K562 (cell line): ENCODE results near the gene TIMM17B. TPM values are rescaled to one million over a fixed set of nuclear protein-coding genes. Genes with fewer than 3 reads are reported as not detected.

Experiments
- ATAC-seq: fragments of 200-7000 bp; cut with Tn5 transposase; 3 replicates; pipeline ENCODE4 v1.9.1; 2020; ENCODE audit warnings: moderate library complexity
- BruUV-seq: library from RNA; stranded (reverse); fragments of 400-500 nt; replicated peaks from 2 replicates; lab custom pipeline; 2021; lab: Mats Ljungman, UMichigan
- CTCF ChIA-PET: fragments of 300-600 bp; formaldehyde crosslinking; extraction: SDS; loops from one replicate; lab custom pipeline; 2021; ENCODE audit warnings: low intra/inter-chr PET ratio; lab: Yijun Ruan, JAX
- POLR2A ChIA-PET: fragments of 300-600, 350-650 bp; sonication (Branson Sonifier 250); formaldehyde crosslinking; extraction: SDS; loops from one replicate; lab custom pipeline; 2021; ENCODE audit warnings: antibody characterized with exemption, inconsistent platforms; lab: Yijun Ruan, JAX
- DNase-seq, 4 experiments: peaks; one replicate each; pipeline versions ENCODE4 v3.0.0 to v3.0.0-alpha.2; 2011 to 2018; ENCODE audit warnings: low spot score in 3 of 4, mixed read lengths in 3 of 4; ENCODE audit errors: extremely low read depth in 1 of 4
- FAIRE-seq: peaks from 2 replicates; lab custom pipeline; 2011; peaks lifted over from hg19 to GRCh38; lab: Jason Lieb, UNC
- H2AFZ ChIP-seq: 2 replicates; pipeline ENCODE4 v1.6.0; 2011; ENCODE audit warnings: low read depth, low read length, control low read depth, inconsistent platforms
- H3K27ac ChIP-seq: fragments of 200-600 bp; 3 replicates; pipeline ENCODE4 v1.8.0; 2011; ENCODE audit warnings: low read depth, mild to moderate bottlenecking, control low read depth, inconsistent platforms, low read length, moderate library complexity, mixed read lengths; ENCODE audit errors: extremely low read depth
- H3K27me3 ChIP-seq, 2 experiments: fragments of 300-600 bp in 1 of 2; 2 replicates in 1 of 2; 3 replicates in 1 of 2; pipeline versions ENCODE4 v1.6.0 to v1.8.0; 2011; ENCODE audit warnings: inconsistent platforms in 2 of 2, low read length in 2 of 2, mild to moderate bottlenecking in 1 of 2, mixed read lengths in 1 of 2, moderate library complexity in 1 of 2; ENCODE audit not compliant: control insufficient read depth in 2 of 2, insufficient read depth in 2 of 2
- H3K36me3 ChIP-seq: fragments of 300-600 bp; 3 replicates; pipeline ENCODE4 v1.8.0; 2011; ENCODE audit warnings: mild to moderate bottlenecking, low read length, inconsistent platforms; ENCODE audit not compliant: control insufficient read depth, insufficient read depth
- H3K4me1 ChIP-seq, 2 experiments: fragments of 200-600 bp in 1 of 2; replicated peaks in 1 of 2; 2 replicates in 1 of 2; 3 replicates in 1 of 2; pipeline versions ENCODE4 v1.5.1 to v1.8.0; 2011; ENCODE audit warnings: inconsistent platforms in 2 of 2, low read length in 2 of 2, mild to moderate bottlenecking in 1 of 2, mixed read lengths in 1 of 2, moderate library complexity in 1 of 2; ENCODE audit not compliant: control insufficient read depth in 2 of 2, insufficient read depth in 2 of 2
- H3K4me2 ChIP-seq: 2 replicates; pipeline ENCODE4 v1.6.1; 2011; ENCODE audit warnings: low read length, control low read depth, inconsistent platforms, mixed read lengths; ENCODE audit not compliant: insufficient read depth
- H3K4me3 ChIP-seq: fragments of 200-600 bp; sonication (generic), shearing (Covaris generic); 2 replicates; pipeline ENCODE4 v1.5.1; 2016; ENCODE audit warnings: control low read depth, inconsistent platforms
- H3K79me2 ChIP-seq: fragments of 200-600 bp; 3 replicates; pipeline ENCODE4 v1.8.0; 2011; ENCODE audit warnings: low read length, inconsistent platforms; ENCODE audit not compliant: control insufficient read depth, insufficient read depth
- H3K9ac ChIP-seq, 2 experiments: 2 replicates each; pipeline versions ENCODE4 v1.6.0 to v1.6.1; 2011; ENCODE audit warnings: low read depth in 2 of 2, low read length in 2 of 2, control low read depth in 1 of 2, inconsistent platforms in 1 of 2, mild to moderate bottlenecking in 1 of 2, mixed read lengths in 1 of 2; ENCODE audit not compliant: insufficient read depth in 1 of 2
- H3K9me1 ChIP-seq: one replicate; pipeline ENCODE4 v1.6.0; 2011; ENCODE audit warnings: inconsistent platforms, mild to moderate bottlenecking, low read length, moderate library complexity; ENCODE audit not compliant: control insufficient read depth, insufficient read depth
- H3K9me3 ChIP-seq: replicated peaks from 2 replicates; pipeline ENCODE4 v1.5.1; 2011; ENCODE audit warnings: low read depth, low read length, inconsistent platforms; ENCODE audit not compliant: control insufficient read depth, insufficient read depth
- H4K20me1 ChIP-seq: replicated peaks from 2 replicates; pipeline ENCODE4 v1.6.1; 2011; ENCODE audit warnings: low read length, inconsistent platforms, mixed read lengths; ENCODE audit not compliant: control insufficient read depth, insufficient read depth
- BCL6 ChIP-seq: fragments of 250-450 bp; sonication (Bioruptor Pico); IDR thresholded peaks from 2 replicates; pipeline ENCODE4 v1.4.0; 2020
- EWSR1 ChIP-seq: fragments of 450-650 bp; IDR thresholded peaks from 2 replicates; pipeline ENCODE4 v1.6.1; 2018; ENCODE audit warnings: borderline replicate concordance, mild to moderate bottlenecking, low read depth, moderate library complexity; ENCODE audit not compliant: partially characterized antibody
- NCOA1 ChIP-seq: fragments of 450-650 bp; IDR thresholded peaks from 2 replicates; pipeline ENCODE4 v1.6.1; 2016; ENCODE audit warnings: low read depth
- SAFB ChIP-seq: fragments of 200-400 bp; formaldehyde crosslinking; IDR thresholded peaks from 2 replicates; pipeline ENCODE4 v1.6.1; 2017; ENCODE audit warnings: low read depth, low read length, borderline replicate concordance
- TBP ChIP-seq: optimal IDR thresholded peaks from 2 replicates; pipeline ENCODE3; 2011; ENCODE audit warnings: low read depth, low read length, improper control_type of control experiment
- ZNF232 ChIP-seq: sonication (generic); formaldehyde crosslinking; IDR thresholded peaks from 2 replicates; pipeline ENCODE4 v1.8.0; 2022; ENCODE audit warnings: mild to moderate bottlenecking, missing genetic modification reagents
- WGBS: fragments of 100-300 bp; shearing (Covaris generic); methylation state at CpG from one replicate; pipeline ENCODE4 v1.1.6; 2016; ENCODE audit warnings: low coverage, mixed read lengths; ENCODE audit not compliant: insufficient coverage; ENCODE audit errors: missing lambda C conversion rate; 5-methylcytosine and 5-hydroxymethylcytosine counted together
- in situ Hi-C: fragments of 300-500 bp; cut with MboI; formaldehyde crosslinking; loops from 4 replicates; pipeline ENCODE4 v1.15.0; 2018; ENCODE audit warnings: inconsistent platforms, mixed read lengths
- intact Hi-C: fragments of 100-400 bp; cut with micrococcal nuclease; formaldehyde crosslinking; loops from 2 replicates; pipeline ENCODE4 v1.14.2; 2022
- polyA plus RNA-seq, 8 experiments: library from polyadenylated mRNA; depleted of rRNA in 4 of 8; stranded (reverse) in 5 of 8; unstranded in 3 of 8; fragments of >200 nt; fragmentation: Nextera tagmentation in 2 of 8; fragmentation: Illumina TruSeq in 1 of 8; extraction: Ambion mirVana in 2 of 8; extraction: Trizol in 1 of 8; gene quantifications; 2 replicates each; pipeline versions ENCODE4 v1.2.1 to v1.2.3, GENCODE V29; 2011 to 2014; ENCODE audit warnings: inconsistent platforms in 1 of 8, missing spikeins in 1 of 8
- total RNA-seq, 7 experiments: library from RNA; depleted of rRNA in 6 of 7; stranded (reverse); fragments of >200 nt in 6 of 7; fragmentation: Illumina TruSeq in 2 of 7; extraction: Trizol in 2 of 7; gene quantifications; 2 replicates each; pipeline versions ENCODE4 v1.2.1 to v1.2.3, GENCODE V29; 2011 to 2021; ENCODE audit warnings: low replicate concordance in 1 of 7

Gene TIMM17B
- total and polyA plus RNA-seq, 9 of the 15 experiments (the other 6 are each of a cell fraction or from before 2014, with no cell fraction given): 9.9 to 184 (median 115) TPM

GRCh38 chrX:48896611-48897011 lies 957 bp downstream of the TIMM17B start:
- ChIA-PET POLR2A (interaction anchor here (2.2 kb wide), 1 partner anchor 15 kb away, joined by 13 read pairs; the partner anchor contains the start of gene SLC35A2), CTCF (no interaction called here)
- Histone ChIP-seq H3K9ac (peak overlapping the region; percentile 90 to 95), H3K36me3 (peaks cover 57% of the 10 kb centered on the region), H4K20me1 (peaks cover 7% of the 10 kb centered on the region; the same call in 1 of the 2 replicates), H3K9me1 (no peaks in the 10 kb centered on the region), H3K79me2 (peaks cover 61% of the 10 kb centered on the region), H3K27ac (peak overlapping the region; percentile 97), H3K27me3 (no peaks in the 10 kb centered on the region), H2AFZ (no peak overlapping the region), H3K4me3 (peak overlapping the region; percentile 72), H3K4me1 (peaks cover 11 to 25% of the 10 kb centered on the region in 2 experiments; a peak in 4 of 5 replicates), H3K4me2 (peak overlapping the region; percentile 85), H3K9me3 (no peaks in the 10 kb centered on the region)
- no peak for FAIRE-seq
- intact Hi-C loops (loop anchor here (5.0 kb wide), 5 partner anchors 34 to 249 kb away; partner anchors contain the start of genes GLOD5 and HDAC6), in situ Hi-C loops (no loop called here)
- TF ChIP-seq TBP (peak; percentile 1), EWSR1 (no peak)
- 37% methylated on average over 8 of the region's 9 CpGs for WGBS
- no TSS peak for BruUV-seq
- peak in 2 of 4 experiments; percentile 28 to 52 for DNase-seq
- ATAC-seq: no peak

- in situ Hi-C loops: no loop called here
- ATAC-seq (no peak), FAIRE-seq (no peak), DNase-seq (no peak)
- Histone ChIP-seq H3K79me2 (peaks cover 53% of the 10 kb centered on the region), H3K27ac (no peak overlapping the region), H3K9me1 (no peaks in the 10 kb centered on the region), H3K36me3 (peaks cover 46% of the 10 kb centered on the region; the same call in 2 of the 3 replicates), H3K4me2 (no peak overlapping the region), H4K20me1 (peaks cover 7% of the 10 kb centered on the region; the same call in 1 of the 2 replicates), H3K9ac (no peak overlapping the region), H2AFZ (no peak overlapping the region), H3K4me1 (peaks cover 17 to 42% of the 10 kb centered on the region in 2 experiments; a peak in 4 of 5 replicates), H3K27me3 (no peaks in the 10 kb centered on the region), H3K9me3 (no peaks in the 10 kb centered on the region), H3K4me3 (no peak overlapping the region)
- ChIA-PET POLR2A (no interaction called here), CTCF (no interaction called here)
- intact Hi-C loops: loop anchor here (5.0 kb wide), 5 partner anchors 33 to 248 kb away; partner anchors contain the start of genes GLOD5 and HDAC6
- WGBS: 93% methylated on average over 5 of the region's 6 CpGs
- no peak for TF ChIP-seq SAFB
- TF ChIP-seq BCL6 (CRISPR knock-in tag): no peak
- TF ChIP-seq NCOA1: no peak
- TF ChIP-seq ZNF232 (CRISPR knock-in tag): no peak
- no TSS peak for BruUV-seq
These were observed 2.7 kb downstream of the TIMM17B start for GRCh38 chrX:48894891-48895290.
